OCI-LY1 (cell line): Measurements from ENCODE around the gene ERBB4.

Experiments used
- CTCF ChIP-seq: fragments of 200-600 bp; sonication (generic), shearing (Covaris generic); IDR thresholded peaks from 2 replicates; pipeline ENCODE4 v1.5.1; 2017; ENCODE audit warnings: mild to moderate bottlenecking, antibody characterized with exemption, low read length, moderate library complexity, mixed read lengths
- EZH2 ChIP-seq: fragments of 200-600 bp; sonication (generic), shearing (Covaris generic); IDR thresholded peaks from 2 replicates; pipeline ENCODE4 v1.8.0; 2017; ENCODE audit warnings: borderline replicate concordance, mixed run types, mild to moderate bottlenecking, antibody characterized with exemption, low read length, moderate library complexity, mixed read lengths

GRCh38 chr2:211437396-211437795 is 1101.2 kb downstream of the ERBB4 start:
- TF ChIP-seq CTCF (no peak), EZH2 (no peak)
